ENCODE measurements around the gene CIPC. TPM values are rescaled to one million over a fixed set of nuclear protein-coding genes. Genes with fewer than 3 reads are reported as not detected.

CIPC gene
- total and polyA plus RNA-seq, 2 donors (not counting 1 experiment from before 2014, with no cell fraction given): 13.3 to 47.0 TPM

DNA sequence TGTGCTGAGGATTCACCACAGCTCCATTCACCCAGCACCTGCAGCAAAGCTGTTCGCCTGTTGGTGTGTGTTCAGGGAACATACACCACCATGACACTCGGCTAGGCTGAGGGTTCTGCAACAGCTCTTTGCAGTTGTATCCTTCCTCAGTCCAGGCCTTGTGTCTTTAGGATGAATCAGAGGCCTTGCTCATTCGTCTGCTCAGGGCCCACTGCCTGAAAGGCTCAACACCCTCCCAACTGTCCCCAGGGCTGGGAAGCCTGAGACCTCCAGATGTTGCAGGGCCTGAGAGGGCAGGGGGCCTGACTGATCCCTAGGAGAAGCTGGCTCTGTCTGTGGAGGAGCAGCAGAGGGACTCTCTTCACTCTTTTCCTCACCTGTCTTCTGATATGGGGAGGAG, 32.3 kb downstream of the CIPC start:
- no peak overlapping the region for H3K27ac Mint-ChIP-seq
- Histone ChIP-seq H2AFZ (ENCODE audit: insufficient read depth, low read depth, low read length, poor library complexity, severe bottlenecking) (no peak overlapping the region), H3K36me3 (replicated peaks in 1 of 2; ENCODE audit: control extremely low read depth in 1 of 2, control insufficient read depth in 1 of 2, extremely low read depth in 1 of 2, insufficient read depth in 2 of 2, low read length in 1 of 2) (no peaks in the 10 kb centered on the region), H3K79me2 (ENCODE audit: control insufficient read depth, insufficient read depth, low read length) (no peaks in the 10 kb centered on the region), H3K9ac (ENCODE audit: low read length) (no peak overlapping the region), H3K4me1 (ENCODE audit: control insufficient read depth in 2 of 2, insufficient read depth in 2 of 2, low read length in 2 of 2) (peaks cover 9 to 12% of the 10 kb centered on the region in 2 donors), H3K9me3 (ENCODE audit: control extremely low read depth in 1 of 3, control insufficient read depth in 2 of 3, insufficient read depth in 1 of 3, low read length in 2 of 3) (peaks cover 0 to 9% (median 0%) of the 10 kb centered on the region in 3 donors), H3K27me3 (replicated peaks in 1 of 4; ENCODE audit: control extremely low read depth in 1 of 4, control insufficient read depth in 3 of 4, insufficient read depth in 4 of 4, low read length in 3 of 4) (peaks cover 0 to 72% (median 31%) of the 10 kb centered on the region in 4 experiments), H3K27ac (ENCODE audit: low read length in 2 of 2) (no peak overlapping the region), H3K4me3 (ENCODE audit: control extremely low read depth in 1 of 5, extremely low read depth in 1 of 5, insufficient read depth in 1 of 5, low read depth in 2 of 5, low read length in 4 of 5) (no peak overlapping the region), H3K4me2 (replicated peaks; ENCODE audit: low read depth, low read length, poor library complexity, severe bottlenecking) (no peak overlapping the region), H4K20me1 (ENCODE audit: control insufficient read depth, insufficient read depth, low read length, poor library complexity, severe bottlenecking) (no peaks in the 10 kb centered on the region)
- 100% methylated on average over 1 of the region's 3 CpGs for WGBS (ENCODE audit: insufficient coverage)
- ATAC-seq (ENCODE audit: low read depth) (no peak), DNase-seq (no peak)
- POLR2A ChIA-PET: no interaction called here
- H3K4me1 Mint-ChIP-seq: peaks cover 9% of the 10 kb centered on the region
- H3K4me3 Mint-ChIP-seq: no peak overlapping the region
- TF ChIP-seq EZH2 (IDR thresholded peaks at IDR 0.05; ENCODE audit: borderline replicate concordance, insufficient read depth, low read depth, low read length, poor library complexity, severe bottlenecking) (no peak), CTCF (IDR thresholded peaks at IDR 0.05) (no peak)
- peaks cover 61% of the 10 kb centered on the region for H3K27me3 Mint-ChIP-seq
- CTCF ChIA-PET: interaction anchor here (26.3 kb wide), 1 partner anchor 27 kb away, joined by 757 read pairs; the partner anchor contains the start of gene CIPC
- intact Hi-C loops (cut with micrococcal nuclease): no loop called here
- H3K9me3 Mint-ChIP-seq (ENCODE audit: insufficient read depth): no peaks in the 10 kb centered on the region

DNA sequence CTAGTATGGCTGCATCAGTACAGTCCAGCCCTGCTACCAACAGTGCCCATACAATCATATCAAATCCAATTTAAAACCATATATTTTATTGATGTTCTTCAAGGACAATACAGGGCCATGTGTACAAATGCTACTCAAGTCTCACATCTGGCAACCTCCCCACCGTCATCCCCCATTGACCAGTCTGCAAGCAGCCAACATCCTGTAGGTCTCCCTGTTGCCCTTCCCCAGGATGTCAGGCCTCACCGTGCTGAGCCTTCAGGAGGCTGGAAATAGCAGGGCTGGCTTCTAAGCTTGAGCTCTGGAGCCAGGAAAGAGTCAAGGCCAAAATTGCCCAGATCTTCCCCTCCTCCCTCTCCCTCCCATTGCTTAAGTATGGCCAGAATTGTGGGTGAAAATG, 33.1 kb downstream of the CIPC start:
- ChIA-PET CTCF (interaction anchor here (0.6 to 26.3 kb wide), 2 partner anchors 28 to 170 kb away, joined by 4 to 757 read pairs; partner anchors contain the start of gene CIPC), POLR2A (no interaction called here)
- peaks cover 0 to 12% (median 0%) of the 10 kb centered on the region in 3 donors for H3K9me3 ChIP-seq (ENCODE audit: control extremely low read depth in 1 of 3, control insufficient read depth in 2 of 3, insufficient read depth in 1 of 3, low read length in 2 of 3)
- H3K27me3 Mint-ChIP-seq: peaks cover 66% of the 10 kb centered on the region
- H3K79me2 ChIP-seq (ENCODE audit: control insufficient read depth, insufficient read depth, low read length): no peaks in the 10 kb centered on the region
- 68% methylated on average over 2 of the region's 2 CpGs for WGBS (ENCODE audit: insufficient coverage)
- no peak for DNase-seq
- H3K27ac ChIP-seq (ENCODE audit: low read length in 2 of 2): no peak overlapping the region
- no peaks in the 10 kb centered on the region for H3K36me3 ChIP-seq (replicated peaks in 1 of 2; ENCODE audit: control extremely low read depth in 1 of 2, control insufficient read depth in 1 of 2, extremely low read depth in 1 of 2, insufficient read depth in 2 of 2, low read length in 1 of 2)
- no peaks in the 10 kb centered on the region for H3K9me3 Mint-ChIP-seq (ENCODE audit: insufficient read depth)
- H3K4me2 ChIP-seq (replicated peaks; ENCODE audit: low read depth, low read length, poor library complexity, severe bottlenecking): no peak overlapping the region
- H3K9ac ChIP-seq (ENCODE audit: low read length): no peak overlapping the region
- peaks cover 0 to 73% (median 35%) of the 10 kb centered on the region in 4 experiments for H3K27me3 ChIP-seq (replicated peaks in 1 of 4; ENCODE audit: control extremely low read depth in 1 of 4, control insufficient read depth in 3 of 4, insufficient read depth in 4 of 4, low read length in 3 of 4)
- no peak for ATAC-seq (ENCODE audit: low read depth)
- no peaks in the 10 kb centered on the region for H4K20me1 ChIP-seq (ENCODE audit: control insufficient read depth, insufficient read depth, low read length, poor library complexity, severe bottlenecking)
- no peak overlapping the region for H3K4me3 Mint-ChIP-seq
- no peak overlapping the region for H2AFZ ChIP-seq (ENCODE audit: insufficient read depth, low read depth, low read length, poor library complexity, severe bottlenecking)
- no peak for TF ChIP-seq EZH2 (IDR thresholded peaks at IDR 0.05; ENCODE audit: borderline replicate concordance, insufficient read depth, low read depth, low read length, poor library complexity, severe bottlenecking)
- TF ChIP-seq CTCF (IDR thresholded peaks at IDR 0.05): no peak
- H3K27ac Mint-ChIP-seq: no peak overlapping the region
- H3K4me1 ChIP-seq (ENCODE audit: control insufficient read depth in 2 of 2, insufficient read depth in 2 of 2, low read length in 2 of 2): peaks cover 5 to 7% of the 10 kb centered on the region in 2 donors
- intact Hi-C loops (cut with micrococcal nuclease): no loop called here
- peaks cover 2% of the 10 kb centered on the region for H3K4me1 Mint-ChIP-seq
- no peak overlapping the region for H3K4me3 ChIP-seq (ENCODE audit: control extremely low read depth in 1 of 5, extremely low read depth in 1 of 5, insufficient read depth in 1 of 5, low read depth in 2 of 5, low read length in 4 of 5)

All from B cell (primary cell).